H1 (cell line): Measurements from ENCODE around the gene SDSL. TPM values are rescaled to one million over a fixed set of nuclear protein-coding genes. Genes with fewer than 3 reads are reported as not detected.

ENCODE experiments used
- CTCF ChIA-PET: fragments of 300-600 bp; sonication (Branson Sonifier 250); formaldehyde crosslinking; loops from one replicate; lab custom pipeline; 2021; ENCODE audit not compliant: partially characterized antibody; lab: Charles Lee
- POLR2A ChIA-PET: fragments of 300-600 bp; sonication (Branson Sonifier 250); formaldehyde crosslinking; loops from one replicate; lab custom pipeline; 2021; ENCODE audit warnings: inconsistent platforms; ENCODE audit not compliant: partially characterized antibody; lab: Charles Lee
- DNase-seq, 2 experiments: peaks; one replicate each; pipeline versions ENCODE4 v3.0.0 to v3.0.0-alpha.2; 2010 to 2022; ENCODE audit warnings: low spot score in 2 of 2, low read depth in 1 of 2, mixed read lengths in 1 of 2
- FAIRE-seq: peaks from 2 replicates; lab custom pipeline; 2011; peaks lifted over from hg19 to GRCh38; lab: Jason Lieb, UNC
- H2AFZ ChIP-seq: 2 replicates; pipeline ENCODE4 v1.8.1; 2012; ENCODE audit warnings: low read length, inconsistent platforms
- H2AK5ac ChIP-seq: 2 replicates; pipeline ENCODE4 v1.6.1; 2013; ENCODE audit warnings: low read depth, low read length
- H2BK120ac ChIP-seq: replicated peaks from 2 replicates; pipeline ENCODE3; 2013; ENCODE audit warnings: low read depth, low read length, inconsistent platforms
- H2BK12ac ChIP-seq: 2 replicates; pipeline ENCODE4 v1.6.1; 2013; ENCODE audit warnings: low read depth, low read length
- H2BK15ac ChIP-seq: 2 replicates; pipeline ENCODE4 v1.6.1; 2013; ENCODE audit warnings: low read length
- H2BK20ac ChIP-seq: 2 replicates; pipeline ENCODE4 v1.6.1; 2013; ENCODE audit warnings: low read length
- H2BK5ac ChIP-seq: 2 replicates; pipeline ENCODE4 v1.6.1; 2013; ENCODE audit warnings: low read depth, low read length
- H3K14ac ChIP-seq: 2 replicates; pipeline ENCODE4 v1.6.1; 2013; ENCODE audit warnings: inconsistent platforms; ENCODE audit not compliant: insufficient read length
- H3K18ac ChIP-seq: 2 replicates; pipeline ENCODE4 v1.6.1; 2013; ENCODE audit warnings: low read length; ENCODE audit errors: extremely low read depth
- H3K23ac ChIP-seq: 2 replicates; pipeline ENCODE4 v1.6.1; 2013; ENCODE audit warnings: inconsistent platforms; ENCODE audit not compliant: insufficient read length
- H3K23me2 ChIP-seq: 2 replicates; pipeline ENCODE4 v1.6.1; 2013; ENCODE audit warnings: low read depth, low read length
- H3K27ac ChIP-seq: 2 replicates; pipeline ENCODE4 v1.6.1; 2011; ENCODE audit warnings: low read depth, low read length, inconsistent platforms
- H3K27me3 ChIP-seq, 4 experiments: replicated peaks in 1 of 4; 1 replicate in 1 of 4; 2 replicates in 3 of 4; pipeline versions ENCODE4 v1.6.1 to v1.8.1; 2011 to 2013; ENCODE audit warnings: low read length in 3 of 4, mild to moderate bottlenecking in 3 of 4, inconsistent platforms in 2 of 4, mixed read lengths in 2 of 4, moderate library complexity in 1 of 4; ENCODE audit not compliant: control insufficient read depth in 3 of 4, insufficient read depth in 3 of 4; ENCODE audit errors: extremely low read depth in 1 of 4
- H3K36me3 ChIP-seq, 4 experiments: 2 replicates each; pipeline versions ENCODE4 v1.6.1 to v1.8.1; 2011 to 2013; ENCODE audit warnings: mild to moderate bottlenecking in 4 of 4, low read length in 3 of 4, moderate library complexity in 2 of 4, control low read depth in 1 of 4, inconsistent platforms in 1 of 4; ENCODE audit not compliant: insufficient read depth in 4 of 4, control insufficient read depth in 2 of 4
- H3K4ac ChIP-seq: replicated peaks from 2 replicates; pipeline ENCODE3; 2013; ENCODE audit warnings: low read length, low read depth, mixed read lengths, inconsistent platforms; ENCODE audit not compliant: insufficient read length
- H3K4me1 ChIP-seq, 4 experiments: replicated peaks in 1 of 4; 1 replicate in 1 of 4; 2 replicates in 3 of 4; pipeline versions ENCODE4 v1.6.1 to v1.8.1; 2011 to 2013; ENCODE audit warnings: low read length in 3 of 4, inconsistent platforms in 2 of 4, mixed read lengths in 1 of 4; ENCODE audit not compliant: insufficient read depth in 4 of 4, control insufficient read depth in 3 of 4
- H3K4me2 ChIP-seq, 2 experiments: 2 replicates each; pipeline versions ENCODE4 v1.6.1 to v1.8.1; 2011 to 2013; ENCODE audit warnings: low read depth in 2 of 2, low read length in 2 of 2, control low read depth in 1 of 2, inconsistent platforms in 1 of 2, mild to moderate bottlenecking in 1 of 2; ENCODE audit not compliant: insufficient read depth in 1 of 2
- H3K4me3 ChIP-seq, 4 experiments: fragments of 200-600, 300-600 bp in 1 of 4; sonication (generic), shearing (Covaris generic), sonication (Bioruptor Twin) in 1 of 4; 2 replicates each; pipeline versions ENCODE4 v1.5.1 to v1.8.1; 2011 to 2016; ENCODE audit warnings: low read length in 4 of 4, low read depth in 3 of 4, control low read depth in 2 of 4, inconsistent platforms in 2 of 4, mild to moderate bottlenecking in 2 of 4, mixed read lengths in 1 of 4, moderate library complexity in 1 of 4; ENCODE audit not compliant: insufficient read depth in 2 of 4; ENCODE audit errors: extremely low read depth in 1 of 4
- H3K56ac ChIP-seq: replicated peaks from 2 replicates; pipeline ENCODE3; 2013; ENCODE audit warnings: low read depth, mild to moderate bottlenecking, mixed read lengths, low read length, inconsistent platforms; ENCODE audit not compliant: insufficient read length
- H3K79me1 ChIP-seq: 2 replicates; pipeline ENCODE4 v1.6.1; 2013; ENCODE audit warnings: low read depth, low read length, control low read depth
- H3K79me2 ChIP-seq, 2 experiments: 2 replicates each; pipeline versions ENCODE4 v1.6.1 to v1.8.1; 2012 to 2013; ENCODE audit warnings: low read length in 2 of 2, mild to moderate bottlenecking in 2 of 2, inconsistent platforms in 1 of 2; ENCODE audit not compliant: insufficient read depth in 2 of 2, control insufficient read depth in 1 of 2
- H3K9ac ChIP-seq, 4 experiments: replicated peaks in 1 of 4; 1 replicate in 1 of 4; 2 replicates in 3 of 4; pipeline versions ENCODE4 v1.6.1 to v1.8.1; 2011 to 2013; ENCODE audit warnings: low read depth in 3 of 4, low read length in 3 of 4, control low read depth in 2 of 4, mild to moderate bottlenecking in 2 of 4, moderate library complexity in 2 of 4, inconsistent platforms in 1 of 4; ENCODE audit errors: extremely low read depth in 1 of 4
- H3K9me3 ChIP-seq, 2 experiments: 2 replicates each; pipeline versions ENCODE4 v1.6.1 to v1.8.1; 2012 to 2013; ENCODE audit warnings: mild to moderate bottlenecking in 2 of 2, moderate library complexity in 2 of 2, control low read depth in 1 of 2, inconsistent platforms in 1 of 2, low read depth in 1 of 2, low read length in 1 of 2, mixed read lengths in 1 of 2; ENCODE audit not compliant: insufficient read depth in 2 of 2
- H4K20me1 ChIP-seq, 2 experiments: replicated peaks in 1 of 2; 2 replicates each; pipeline versions ENCODE3 to v1.8.1; 2011 to 2013; ENCODE audit warnings: inconsistent platforms in 2 of 2, low read length in 2 of 2, mild to moderate bottlenecking in 1 of 2; ENCODE audit not compliant: insufficient read depth in 2 of 2, control insufficient read depth in 1 of 2
- H4K5ac ChIP-seq: 2 replicates; pipeline ENCODE4 v1.6.1; 2013; ENCODE audit warnings: low read length, low read depth, mixed read lengths, inconsistent platforms; ENCODE audit not compliant: insufficient read length
- H4K8ac ChIP-seq: 2 replicates; pipeline ENCODE4 v1.8.0; 2013; ENCODE audit warnings: mild to moderate bottlenecking, moderate library complexity, low read length, inconsistent platforms; ENCODE audit not compliant: insufficient read depth; ENCODE audit errors: extremely low read depth
- H4K91ac ChIP-seq: replicated peaks from 2 replicates; pipeline ENCODE3; 2013; ENCODE audit warnings: low read length, mixed read lengths, inconsistent platforms; ENCODE audit not compliant: insufficient read length
- BACH1 ChIP-seq: IDR thresholded peaks from 2 replicates; pipeline ENCODE4 v1.6.1; 2012; ENCODE audit warnings: low read length, improper control_type of control experiment
- BCL11A ChIP-seq, 2 experiments: IDR thresholded peaks; one replicate each; pipeline ENCODE4 v1.6.1; 2011; ENCODE audit warnings: low read depth in 2 of 2, low read length in 2 of 2, mild to moderate bottlenecking in 2 of 2
- BRCA1 ChIP-seq: IDR thresholded peaks from 2 replicates; pipeline ENCODE4 v1.6.1; 2012; ENCODE audit warnings: low read depth, low read length, improper control_type of control experiment
- CEBPB ChIP-seq: IDR thresholded peaks from 2 replicates; pipeline ENCODE4 v1.6.1; 2012; ENCODE audit warnings: low read depth, low read length
- CHD2 ChIP-seq: IDR thresholded peaks from 2 replicates; pipeline ENCODE4 v1.6.1; 2012; ENCODE audit warnings: low read length, improper control_type of control experiment
- EGR1 ChIP-seq: IDR thresholded peaks from 2 replicates; pipeline ENCODE4 v1.6.1; 2011; ENCODE audit warnings: low read depth, low read length, borderline replicate concordance
- EZH2 ChIP-seq: fragments of 200-600 bp; sonication (generic); IDR thresholded peaks from 2 replicates; pipeline ENCODE4 v1.7.1; 2012; ENCODE audit warnings: low read depth, mild to moderate bottlenecking, moderate library complexity, low read length, inconsistent platforms; ENCODE audit not compliant: severe bottlenecking
- GABPA ChIP-seq: IDR thresholded peaks from 2 replicates; pipeline ENCODE4 v1.6.1; 2011; ENCODE audit warnings: mild to moderate bottlenecking, low read length, moderate library complexity, borderline replicate concordance; ENCODE audit not compliant: insufficient read depth
- KDM1A ChIP-seq: fragments of 200-600, 300-600 bp; sonication (generic); IDR thresholded peaks from 2 replicates; pipeline ENCODE4 v1.7.1; 2016; ENCODE audit warnings: mild to moderate bottlenecking, low read length, borderline replicate concordance
- NANOG ChIP-seq: IDR thresholded peaks from 2 replicates; pipeline ENCODE4 v1.6.1; 2011; ENCODE audit warnings: low read length, low read depth, mild to moderate bottlenecking, inconsistent platforms; ENCODE audit not compliant: insufficient read depth, poor library complexity, severe bottlenecking
- SP1 ChIP-seq: IDR thresholded peaks from 2 replicates; pipeline ENCODE4 v1.6.1; 2011; ENCODE audit warnings: low read depth, low read length
- TAF1 ChIP-seq: IDR thresholded peaks from 2 replicates; pipeline ENCODE4 v1.6.1; 2011; ENCODE audit warnings: mild to moderate bottlenecking, low read depth, low read length
- TAF7 ChIP-seq: optimal IDR thresholded peaks from 2 replicates; pipeline ENCODE3; 2011; ENCODE audit warnings: low read depth, mild to moderate bottlenecking, inconsistent platforms, low read length, moderate library complexity, borderline replicate concordance
- TBP ChIP-seq: IDR thresholded peaks from 2 replicates; pipeline ENCODE4 v1.6.1; 2011; ENCODE audit warnings: low read depth, low read length, improper control_type of control experiment
- TEAD4 ChIP-seq: IDR thresholded peaks from 2 replicates; pipeline ENCODE4 v1.6.1; 2012; ENCODE audit warnings: low read depth, low read length, inconsistent platforms, mixed read lengths
- USF2 ChIP-seq: IDR thresholded peaks from 2 replicates; pipeline ENCODE4 v1.6.1; 2011; ENCODE audit warnings: low read length, improper control_type of control experiment
- polyA plus RNA-seq, 7 experiments: library from polyadenylated mRNA; depleted of rRNA in 3 of 7; stranded (reverse) in 5 of 7; unstranded in 2 of 7; fragments of >200 nt in 5 of 7; fragments of 200-250 nt in 2 of 7; gene quantifications; 1 replicate in 5 of 7; 2 replicates in 1 of 7; 4 replicates in 1 of 7; pipeline versions ENCODE4 v1.2.1 to v1.2.3, GENCODE V29; 2011 to 2013; ENCODE audit warnings: missing spikeins in 2 of 7, mixed read lengths in 2 of 7
- total RNA-seq: library from RNA; stranded (reverse); fragmentation: NEBNext Ultra II Directional; extraction: Animal tissue kit (Norgen Biotek cat#: 25700); gene quantifications from 2 replicates; pipeline ENCODE4 v1.2.1, GENCODE V29; 2021

SDSL gene
- total and polyA plus RNA-seq, 2 of the 8 experiments (the other 6 are each of a cell fraction or from before 2014, with no cell fraction given): 0.69 to 1.3 TPM

GRCh38 chr12:113432986-113433385, 10.8 kb downstream of the SDSL start:
- H3K27me3 ChIP-seq: no peaks in the 10 kb centered on the region; a peak in 1 of 7 replicates
- FAIRE-seq: no peak
- CTCF ChIA-PET: no interaction called here
- TF ChIP-seq BACH1 (no peak), TAF7 (no peak), TBP (no peak), NANOG (no peak), TAF1 (no peak), EZH2 (no peak), EGR1 (no peak), KDM1A (no peak), TEAD4 (no peak), CEBPB (no peak), USF2 (no peak), BRCA1 (no peak), CHD2 (no peak), SP1 (no peak), BCL11A (IDR thresholded peaks at IDR 0.05; ENCODE audit: low read depth in 2 of 2, low read length in 2 of 2) (no peak), GABPA (no peak)

More at GRCh38 chr12:113432986-113433385, 10.8 kb downstream of the SDSL start:
- H3K9me3 ChIP-seq: no peaks in the 10 kb centered on the region; a peak in 1 of 4 replicates
- no peaks in the 10 kb centered on the region for H3K79me1 ChIP-seq
- H4K20me1 ChIP-seq: no peaks in the 10 kb centered on the region
- no peak overlapping the region for H2AK5ac ChIP-seq
- no peak overlapping the region for H3K56ac ChIP-seq
- H4K5ac ChIP-seq: no peak overlapping the region
- H3K4me3 ChIP-seq: no peak overlapping the region
- H2BK12ac ChIP-seq: no peak overlapping the region
- no peaks in the 10 kb centered on the region for H3K4me1 ChIP-seq
- no peak overlapping the region for H3K4me2 ChIP-seq
- H2BK120ac ChIP-seq: no peak overlapping the region
- no peak overlapping the region for H3K14ac ChIP-seq
- H4K8ac ChIP-seq: no peak overlapping the region
- H3K27ac ChIP-seq: no peak overlapping the region
- no peak overlapping the region for H3K9ac ChIP-seq
- no peak overlapping the region; the same call in 1 of the 2 replicates for H3K18ac ChIP-seq
- no peaks in the 10 kb centered on the region; a peak in 1 of 8 replicates for H3K36me3 ChIP-seq
- no peaks in the 10 kb centered on the region for H3K79me2 ChIP-seq
- H2BK5ac ChIP-seq: no peak overlapping the region
- H3K4ac ChIP-seq: no peak overlapping the region
- POLR2A ChIA-PET: no interaction called here
- H3K23me2 ChIP-seq: peaks cover 3% of the 10 kb centered on the region; the same call in 1 of the 2 replicates
- H2BK15ac ChIP-seq: no peak overlapping the region
- DNase-seq: no peak
- H4K91ac ChIP-seq: no peak overlapping the region
- no peak overlapping the region for H3K23ac ChIP-seq
- no peak overlapping the region for H2AFZ ChIP-seq
- H2BK20ac ChIP-seq: 0 out of 2 replicates have a peak overlapping the region, but pooled peaks have one; percentile 18
